ENCODE data around the gene LARGE1. TPM values are rescaled to one million over a fixed set of nuclear protein-coding genes. Genes with fewer than 3 reads are reported as not detected.

Gene LARGE1
- total RNA-seq, 1 donor from 2014 or later = 0.89 TPM

DNA sequence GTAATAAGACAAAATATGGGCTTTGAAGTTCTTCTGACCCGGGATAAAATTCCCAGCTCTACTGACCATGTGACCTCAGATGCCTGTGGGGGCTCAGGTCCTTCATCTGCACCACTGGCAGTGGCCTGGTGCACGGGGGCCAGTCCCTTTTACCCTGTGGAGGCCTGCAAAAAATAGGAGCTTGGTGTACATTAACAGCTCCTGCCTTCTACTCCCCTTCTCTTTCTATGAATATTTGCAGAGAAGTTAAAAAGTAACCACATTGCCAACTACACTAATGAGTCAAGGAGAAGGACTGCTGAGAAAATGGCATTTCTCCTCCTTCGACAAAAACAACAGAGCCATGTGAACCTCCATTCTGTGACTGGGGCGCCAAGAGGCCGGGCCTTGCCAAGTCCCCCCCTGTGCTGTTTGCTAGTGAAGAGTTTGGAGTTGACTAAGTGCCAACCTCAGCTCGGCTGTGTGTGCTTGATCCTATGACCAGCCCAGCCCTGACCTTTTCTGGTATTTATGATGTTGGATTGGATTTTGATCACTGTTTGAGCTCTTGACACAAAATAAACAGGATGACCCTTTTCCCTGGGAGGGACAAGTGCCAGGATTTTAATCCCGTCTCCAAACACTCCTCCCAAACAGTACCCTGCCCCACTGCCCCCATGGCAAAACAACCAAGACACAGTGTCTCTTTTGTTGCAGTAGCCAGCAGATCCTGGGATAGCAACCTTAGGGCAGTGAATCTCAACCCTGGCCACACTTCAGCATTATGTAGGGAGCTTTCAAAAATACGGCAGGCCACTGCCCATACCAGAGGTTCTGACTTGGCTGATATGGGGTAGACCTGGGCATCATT lies 380.1 kb downstream of the LARGE1 start:
- Mint-ChIP-seq H3K4me1 (ENCODE audit: low read depth) (peaks cover 2% of the 10 kb centered on the region), H3K9me3 (peaks cover 9% of the 10 kb centered on the region), H3K27ac (no peak overlapping the region), H3K4me3 (ENCODE audit: low read depth) (no peak overlapping the region), H3K36me3 (ENCODE audit: low read depth) (no peaks in the 10 kb centered on the region), H3K27me3 (ENCODE audit: low read depth) (no peaks in the 10 kb centered on the region)
- intact Hi-C loops (cut with micrococcal nuclease) = no loop called here
- no peak for DNase-seq (ENCODE audit: low spot score)

DNA sequence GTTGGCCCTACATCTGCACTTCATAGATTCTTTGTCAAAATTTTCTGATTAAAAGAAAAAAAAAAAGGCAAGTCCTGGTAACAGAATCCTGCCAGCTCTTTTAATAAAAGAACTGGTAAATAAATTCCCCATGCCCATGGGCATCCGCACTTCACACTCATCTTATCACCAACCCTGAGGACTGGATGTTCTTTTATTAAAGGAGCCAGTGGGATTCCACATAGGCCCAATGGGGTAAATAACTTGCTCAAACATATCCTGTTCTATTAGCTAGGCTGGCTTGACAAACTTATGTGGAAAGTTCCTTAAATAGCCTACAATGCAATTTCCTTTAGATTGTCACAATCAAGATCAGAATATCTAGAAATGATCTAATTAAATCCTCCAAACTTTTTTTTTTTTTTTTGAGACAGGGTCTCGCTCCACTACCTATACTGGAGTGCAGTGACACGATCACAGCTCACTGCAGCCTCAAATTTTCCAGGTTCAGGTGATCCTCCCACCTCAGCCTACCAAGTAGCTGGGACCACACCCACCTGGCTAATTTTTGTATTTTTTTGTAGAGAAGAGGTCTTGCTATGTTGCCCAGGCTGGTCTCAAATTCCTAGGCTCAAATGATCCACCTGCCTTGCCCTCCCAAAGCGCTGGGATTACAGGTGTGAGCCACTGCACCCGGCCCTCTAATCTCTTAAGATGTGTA lies 380.9 kb downstream of the LARGE1 start:
- Mint-ChIP-seq H3K4me3 (ENCODE audit: low read depth) (no peak overlapping the region), H3K27me3 (ENCODE audit: low read depth) (no peaks in the 10 kb centered on the region), H3K36me3 (ENCODE audit: low read depth) (no peaks in the 10 kb centered on the region), H3K4me1 (ENCODE audit: low read depth) (no peaks in the 10 kb centered on the region), H3K9me3 (peaks cover 9% of the 10 kb centered on the region), H3K27ac (no peak overlapping the region)
- intact Hi-C loops (cut with micrococcal nuclease) = no loop called here
- no peak for DNase-seq (ENCODE audit: low spot score)

DNA sequence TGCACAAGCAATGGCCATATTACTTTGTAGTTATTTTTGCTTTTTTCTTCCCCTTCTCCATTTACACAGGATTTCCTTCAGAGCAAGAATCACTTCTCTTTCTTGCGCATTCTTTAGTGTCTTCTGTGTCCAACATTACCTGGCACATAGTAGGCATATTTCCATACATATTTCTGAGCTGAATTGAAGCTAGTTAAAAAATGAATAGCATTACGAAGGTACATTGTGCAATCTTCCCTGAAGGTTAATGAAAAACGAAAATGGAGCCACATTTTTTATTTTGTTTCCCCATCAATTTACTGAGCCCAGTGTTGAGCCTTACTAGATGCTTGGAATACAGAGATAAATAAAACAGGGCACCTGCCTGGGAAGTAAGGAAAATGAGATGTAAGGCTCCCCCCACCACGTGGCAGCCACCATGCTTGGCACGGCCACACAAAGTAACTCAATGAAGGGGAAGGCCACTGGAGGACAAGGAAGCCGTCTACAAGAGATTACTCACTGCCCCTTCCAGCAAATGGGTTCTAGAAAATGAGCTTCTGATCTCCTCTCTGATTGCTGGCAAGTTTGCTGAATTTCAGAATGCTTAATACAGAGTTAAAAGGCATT lies 381.9 kb downstream of the LARGE1 start:
- no peak for DNase-seq (ENCODE audit: low spot score)
- H3K27me3 Mint-ChIP-seq (ENCODE audit: low read depth) = no peaks in the 10 kb centered on the region
- intact Hi-C loops (cut with micrococcal nuclease) = no loop called here

DNA sequence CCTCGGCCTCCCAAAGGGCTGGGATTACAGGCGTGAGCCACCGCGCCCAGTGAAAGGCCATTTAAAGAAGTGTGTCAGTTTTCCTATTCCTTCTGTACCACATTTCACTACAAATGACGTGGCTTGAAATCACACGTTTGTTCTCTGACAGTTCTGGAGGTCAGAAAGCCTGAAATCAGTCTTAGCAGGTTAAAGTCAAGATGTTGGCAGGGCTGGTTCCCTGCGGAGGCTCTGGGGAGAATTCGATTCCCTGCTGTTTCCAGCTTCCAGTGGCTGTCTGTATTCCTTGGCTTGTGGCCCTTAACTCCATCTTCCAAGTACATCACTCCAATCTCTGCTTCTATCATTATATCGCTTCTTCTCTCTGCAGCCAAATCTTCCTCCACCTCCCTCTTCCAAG lies 383.2 kb downstream of the LARGE1 start:
- no peak overlapping the region for H3K27ac Mint-ChIP-seq
- H3K4me1 Mint-ChIP-seq (ENCODE audit: low read depth) = no peaks in the 10 kb centered on the region
- DNase-seq (ENCODE audit: low spot score) = no peak
- H3K4me3 Mint-ChIP-seq (ENCODE audit: low read depth) = no peak overlapping the region
- H3K27me3 Mint-ChIP-seq (ENCODE audit: low read depth) = no peaks in the 10 kb centered on the region
- no peaks in the 10 kb centered on the region for H3K36me3 Mint-ChIP-seq (ENCODE audit: low read depth)
- intact Hi-C loops (cut with micrococcal nuclease) = no loop called here
- peaks cover 9% of the 10 kb centered on the region for H3K9me3 Mint-ChIP-seq

More for the DNA sequence above, 381.9 kb downstream of the LARGE1 start:
- Mint-ChIP-seq H3K27ac (no peak overlapping the region), H3K4me1 (ENCODE audit: low read depth) (no peaks in the 10 kb centered on the region), H3K9me3 (peaks cover 9% of the 10 kb centered on the region), H3K36me3 (ENCODE audit: low read depth) (no peaks in the 10 kb centered on the region), H3K4me3 (ENCODE audit: low read depth) (no peak overlapping the region)

DNA sequence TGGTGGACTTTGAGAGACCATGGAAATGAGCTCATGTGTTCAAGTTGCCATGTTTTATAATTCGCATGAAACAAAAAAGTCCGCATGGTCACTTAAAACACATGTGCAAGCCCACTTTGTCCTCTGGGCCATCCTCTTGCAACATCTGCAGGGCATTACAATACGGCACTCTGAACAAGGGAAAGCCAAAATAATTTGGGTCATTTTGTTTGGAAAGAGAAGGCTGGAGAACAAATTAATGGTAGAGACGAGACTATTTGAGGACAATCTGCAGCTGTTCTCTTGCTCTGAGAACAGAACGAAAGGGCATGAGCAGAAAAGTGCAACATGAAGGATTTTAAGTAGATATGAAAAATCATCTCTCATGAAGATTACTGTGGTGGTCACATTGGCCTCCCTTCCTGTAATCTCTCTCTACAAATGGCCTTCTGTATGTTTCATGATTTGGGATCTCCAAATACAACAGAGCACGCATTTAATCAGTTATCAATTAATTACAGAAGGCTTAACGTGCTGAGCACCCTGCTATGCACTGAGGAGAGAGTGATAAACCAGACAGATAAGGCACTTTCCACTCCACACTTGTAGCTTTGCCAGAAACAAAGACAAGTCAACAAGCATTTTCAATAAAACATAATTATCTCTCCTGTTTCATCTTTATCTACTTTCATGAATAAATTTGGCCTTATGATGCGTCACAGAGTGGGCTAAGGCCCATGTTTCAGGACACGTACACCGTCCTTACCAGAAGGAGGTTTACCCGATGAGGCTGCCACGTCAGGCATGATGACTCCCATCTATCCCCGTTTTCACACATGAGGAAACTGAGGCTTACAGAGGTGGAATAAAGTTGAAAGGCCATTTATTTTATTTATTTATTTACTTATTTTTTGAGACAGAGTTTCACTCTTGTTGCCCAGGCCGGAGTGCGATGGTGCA lies 384.1 kb downstream of the LARGE1 start:
- DNase-seq (ENCODE audit: low spot score) = no peak
- Mint-ChIP-seq H3K36me3 (ENCODE audit: low read depth) (no peaks in the 10 kb centered on the region), H3K4me3 (ENCODE audit: low read depth) (no peak overlapping the region), H3K27ac (no peak overlapping the region), H3K4me1 (ENCODE audit: low read depth) (no peaks in the 10 kb centered on the region), H3K9me3 (peaks cover 9% of the 10 kb centered on the region), H3K27me3 (ENCODE audit: low read depth) (no peaks in the 10 kb centered on the region)
- intact Hi-C loops (cut with micrococcal nuclease) = no loop called here

DNA sequence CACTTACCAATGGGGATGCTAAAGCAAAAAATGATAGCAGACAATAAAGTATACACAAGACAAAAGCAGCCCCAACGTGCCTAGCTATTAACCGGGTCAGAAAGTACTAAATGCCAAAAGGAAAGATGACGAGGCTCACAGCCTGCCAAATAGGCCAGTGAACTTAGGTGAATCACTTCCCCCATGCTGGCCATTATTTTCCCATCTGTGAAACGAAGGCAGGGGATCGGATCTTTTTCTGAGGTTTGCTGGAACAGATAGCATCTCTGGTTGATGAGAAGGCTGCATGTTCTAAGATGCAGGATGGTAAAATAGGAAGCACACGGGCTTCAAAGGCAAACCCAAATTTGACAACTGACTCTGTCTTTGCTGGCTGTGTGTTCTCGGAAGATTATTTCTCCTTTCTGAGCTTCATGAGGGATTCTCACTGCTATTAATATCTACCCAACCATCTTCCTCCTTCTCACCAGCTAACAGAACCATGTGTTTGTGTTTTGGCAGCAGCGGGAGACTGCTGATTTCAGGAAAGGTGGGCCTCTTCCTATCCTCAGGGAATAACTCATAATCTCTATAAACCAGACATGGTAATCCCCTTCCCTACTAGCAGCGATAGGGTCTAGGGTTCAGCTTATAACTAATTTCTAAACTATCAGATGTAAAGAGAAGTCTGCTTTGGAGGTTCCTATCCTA lies 390.7 kb downstream of the LARGE1 start:
- Mint-ChIP-seq H3K4me1 (ENCODE audit: low read depth) (no peaks in the 10 kb centered on the region), H3K4me3 (ENCODE audit: low read depth) (no peak overlapping the region), H3K27me3 (ENCODE audit: low read depth) (no peaks in the 10 kb centered on the region), H3K9me3 (no peaks in the 10 kb centered on the region), H3K27ac (no peak overlapping the region), H3K36me3 (ENCODE audit: low read depth) (no peaks in the 10 kb centered on the region)
- intact Hi-C loops (cut with micrococcal nuclease) = no loop called here
- DNase-seq (ENCODE audit: low spot score) = no peak

DNA sequence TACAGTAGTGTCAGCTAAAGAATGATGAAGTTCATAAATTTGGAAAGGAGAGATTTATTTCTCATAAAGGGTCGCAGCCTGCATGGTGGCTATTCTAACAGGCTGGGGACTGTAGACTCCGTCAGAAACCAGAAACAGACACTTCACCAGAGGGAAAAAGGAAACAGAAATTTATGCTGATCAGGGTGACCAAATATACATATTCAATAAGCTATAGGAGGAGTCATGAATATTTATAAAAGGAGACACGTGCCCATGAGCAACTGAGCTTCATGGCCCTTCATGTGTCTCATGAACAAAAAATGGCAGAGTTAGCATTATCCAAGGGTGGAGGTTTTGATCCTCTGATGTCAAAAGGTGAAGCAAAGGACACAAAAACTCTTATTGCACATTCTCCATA lies 392.1 kb downstream of the LARGE1 start:
- Mint-ChIP-seq H3K36me3 (ENCODE audit: low read depth) (no peaks in the 10 kb centered on the region), H3K27ac (no peak overlapping the region), H3K4me3 (ENCODE audit: low read depth) (no peak overlapping the region), H3K27me3 (ENCODE audit: low read depth) (no peaks in the 10 kb centered on the region), H3K9me3 (no peaks in the 10 kb centered on the region), H3K4me1 (ENCODE audit: low read depth) (no peaks in the 10 kb centered on the region)
- DNase-seq (ENCODE audit: low spot score) = no peak
- intact Hi-C loops (cut with micrococcal nuclease) = no loop called here

DNA sequence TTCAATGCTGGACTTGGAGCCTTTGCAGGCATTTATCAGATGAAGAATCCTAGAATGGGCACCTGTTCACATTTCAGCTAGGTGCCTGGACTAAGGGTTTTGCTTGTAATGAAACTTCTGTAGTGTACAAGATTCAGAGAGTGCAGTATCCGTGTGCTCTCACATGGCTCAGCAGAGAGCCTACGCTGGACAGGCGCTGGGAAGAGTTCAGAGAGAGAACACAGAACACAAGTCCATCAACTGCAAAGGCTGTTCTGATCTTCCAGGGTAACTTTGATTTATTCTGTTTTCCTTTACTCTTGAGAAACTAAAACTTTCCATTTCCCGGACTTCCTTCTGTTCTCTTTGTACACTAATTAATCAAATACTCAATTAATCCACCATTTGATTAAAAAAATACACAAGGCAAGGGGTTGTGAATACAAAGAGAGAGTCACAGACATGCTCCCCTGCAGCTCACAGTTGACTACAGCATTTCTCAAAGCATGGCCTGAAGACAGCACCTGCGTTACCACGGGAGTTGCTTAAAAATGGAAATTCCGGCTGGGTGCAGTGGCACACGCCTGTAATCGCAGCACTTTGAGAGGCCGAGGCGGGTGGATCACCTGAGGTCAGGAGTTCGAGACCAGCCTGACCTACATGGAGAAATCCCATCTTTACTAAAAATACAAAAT lies 393.7 kb downstream of the LARGE1 start:
- Mint-ChIP-seq H3K36me3 (ENCODE audit: low read depth) (no peaks in the 10 kb centered on the region), H3K27me3 (ENCODE audit: low read depth) (no peaks in the 10 kb centered on the region), H3K9me3 (peaks cover 5% of the 10 kb centered on the region), H3K4me1 (ENCODE audit: low read depth) (no peaks in the 10 kb centered on the region), H3K27ac (no peak overlapping the region), H3K4me3 (ENCODE audit: low read depth) (no peak overlapping the region)
- no peak for DNase-seq (ENCODE audit: low spot score)
- intact Hi-C loops (cut with micrococcal nuclease) = no loop called here

DNA sequence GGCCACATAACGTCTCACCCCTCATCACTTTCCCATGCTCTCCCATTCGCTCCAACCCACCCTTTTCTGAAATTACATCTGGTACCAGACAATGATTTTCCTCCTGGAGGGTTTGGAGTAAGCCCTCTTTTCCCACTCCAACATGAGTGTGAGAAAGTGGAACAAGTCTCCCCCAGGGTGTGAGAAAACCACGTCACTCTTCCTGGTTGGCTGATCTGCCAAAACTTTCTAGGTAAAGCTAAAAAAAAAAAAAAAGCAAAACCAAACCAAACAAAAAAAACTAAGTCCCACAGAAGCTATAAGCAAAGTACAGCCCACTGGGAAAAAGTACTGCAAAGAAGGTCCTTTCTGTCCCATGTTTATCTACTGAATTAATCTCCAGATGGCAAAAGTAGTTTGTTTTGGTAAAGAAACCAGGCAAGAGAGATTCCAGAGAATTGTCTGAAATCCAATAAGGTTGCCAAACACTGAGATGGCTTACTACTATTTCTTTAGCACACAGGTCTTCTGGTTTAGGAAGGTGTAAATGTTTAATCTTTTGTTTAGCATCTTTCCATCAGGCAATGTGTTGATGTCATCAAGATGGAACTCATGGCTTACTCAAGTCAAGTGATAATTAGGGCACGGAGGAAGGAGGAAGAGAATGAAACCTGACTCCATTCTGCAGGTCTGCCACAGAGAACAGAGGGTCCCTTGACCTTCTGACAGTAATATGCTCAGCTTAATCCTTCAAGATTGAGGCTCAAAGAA lies 395.6 kb downstream of the LARGE1 start:
- intact Hi-C loops (cut with micrococcal nuclease) = no loop called here
- Mint-ChIP-seq H3K4me1 (ENCODE audit: low read depth) (no peaks in the 10 kb centered on the region), H3K27me3 (ENCODE audit: low read depth) (no peaks in the 10 kb centered on the region), H3K27ac (no peak overlapping the region), H3K4me3 (ENCODE audit: low read depth) (no peak overlapping the region), H3K9me3 (peaks cover 10% of the 10 kb centered on the region), H3K36me3 (ENCODE audit: low read depth) (no peaks in the 10 kb centered on the region)
- DNase-seq (ENCODE audit: low spot score) = no peak

DNA sequence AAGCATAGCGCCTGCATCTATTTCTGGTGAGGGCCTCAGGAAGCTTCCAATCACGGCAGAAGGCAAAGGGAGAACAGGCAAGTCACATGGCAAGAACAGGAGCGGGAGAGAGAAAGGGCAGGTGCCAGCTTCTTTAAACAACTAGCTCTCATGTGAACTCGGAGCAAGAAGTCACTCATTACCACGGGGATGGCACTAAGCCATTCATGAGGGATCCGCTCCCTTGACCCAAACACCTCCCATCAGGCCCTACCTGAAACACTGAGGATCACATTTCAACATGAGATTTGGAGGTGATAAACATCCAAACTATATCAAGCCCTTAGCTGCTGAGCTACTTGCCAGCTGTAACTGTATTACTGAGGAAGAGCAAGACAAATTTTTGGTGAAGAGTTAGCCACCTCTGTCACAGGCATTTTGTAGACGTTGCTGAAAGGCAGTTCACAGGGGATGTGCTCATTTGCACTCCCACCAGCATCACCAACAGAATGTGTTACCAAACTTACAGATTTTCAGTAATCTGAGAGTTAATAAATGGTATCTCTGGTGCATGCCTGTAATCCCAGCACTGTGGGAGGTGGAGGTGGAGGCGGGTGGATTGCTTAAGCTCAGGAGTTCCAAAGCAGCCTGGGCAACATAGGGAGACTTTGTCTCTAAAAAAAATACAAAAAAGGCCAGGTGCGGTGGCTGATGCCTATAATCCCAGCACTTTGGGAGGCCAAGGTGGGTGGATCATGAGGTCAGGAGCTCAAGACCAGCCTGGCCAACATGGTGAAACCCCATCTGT lies 398.2 kb downstream of the LARGE1 start:
- Mint-ChIP-seq H3K36me3 (ENCODE audit: low read depth) (no peaks in the 10 kb centered on the region), H3K4me1 (ENCODE audit: low read depth) (no peaks in the 10 kb centered on the region), H3K27me3 (ENCODE audit: low read depth) (no peaks in the 10 kb centered on the region), H3K9me3 (peaks cover 10% of the 10 kb centered on the region), H3K4me3 (ENCODE audit: low read depth) (no peak overlapping the region), H3K27ac (no peak overlapping the region)
- no peak for DNase-seq (ENCODE audit: low spot score)
- intact Hi-C loops (cut with micrococcal nuclease) = no loop called here
